ENCODE data around the gene VSTM2B. TPM values are rescaled to one million over a fixed set of nuclear protein-coding genes. Genes with fewer than 3 reads are reported as not detected.
"Not testable (repeated sequence)": the region's sequence is repeated elsewhere in the genome, so short reads cannot be mapped to it uniquely, and the experiment has no call there.

The VSTM2B gene
- total RNA-seq, 1 experiment from 2014 or later = not detected

GRCh38 chr19:29554149-29554548 lies 28.4 kb downstream of the VSTM2B start:
- no peak overlapping the region for H3K27ac ChIP-seq
- no peak for DNase-seq (ENCODE audit: low read depth in 1 of 2, low spot score in 2 of 2)
- no peaks in the 10 kb centered on the region for H3K27me3 ChIP-seq (replicated peaks)

GRCh38 chr19:29559110-29559509 lies 33.3 kb downstream of the VSTM2B start:
- not testable (repeated sequence) for H3K4me1 ChIP-seq (replicated peaks); H3K36me3 ChIP-seq; H3K4me3 ChIP-seq; H3K27me3 ChIP-seq (replicated peaks); H3K9me3 ChIP-seq (replicated peaks); H3K27ac ChIP-seq; DNase-seq (ENCODE audit: low read depth in 1 of 2, low spot score in 2 of 2)

More at GRCh38 chr19:29554149-29554548, 28.4 kb downstream of the VSTM2B start:
- Histone ChIP-seq H3K4me1 (replicated peaks) (no peaks in the 10 kb centered on the region), H3K36me3 (no peaks in the 10 kb centered on the region), H3K9me3 (replicated peaks) (no peaks in the 10 kb centered on the region), H3K4me3 (no peak overlapping the region)

GRCh38 chr19:29559743-29560142 lies 33.9 kb downstream of the VSTM2B start:
- DNase-seq (ENCODE audit: low read depth in 1 of 2, low spot score in 2 of 2) = peak in 1 of 2 experiments; percentile 19

GRCh38 chr19:29560313-29561075 lies 34.7 kb downstream of the VSTM2B start:
- peak in 1 of 2 experiments; percentile 24 for DNase-seq (ENCODE audit: low read depth in 1 of 2, low spot score in 2 of 2)
- Histone ChIP-seq H3K4me3 (no peak overlapping the region), H3K9me3 (replicated peaks) (no peaks in the 10 kb centered on the region), H3K4me1 (replicated peaks) (no peaks in the 10 kb centered on the region), H3K27me3 (replicated peaks) (no peaks in the 10 kb centered on the region), H3K36me3 (no peaks in the 10 kb centered on the region), H3K27ac (no peak overlapping the region)

More at GRCh38 chr19:29559743-29560142, 33.9 kb downstream of the VSTM2B start:
- Histone ChIP-seq H3K27me3 (replicated peaks) (no peaks in the 10 kb centered on the region), H3K4me1 (replicated peaks) (no peaks in the 10 kb centered on the region), H3K27ac (no peak overlapping the region), H3K4me3 (no peak overlapping the region), H3K9me3 (replicated peaks) (no peaks in the 10 kb centered on the region), H3K36me3 (no peaks in the 10 kb centered on the region)

GRCh38 chr19:29561601-29562000 lies 35.8 kb downstream of the VSTM2B start:
- no peaks in the 10 kb centered on the region for H3K4me1 ChIP-seq (replicated peaks)
- no peaks in the 10 kb centered on the region for H3K9me3 ChIP-seq (replicated peaks)
- no peaks in the 10 kb centered on the region for H3K27me3 ChIP-seq (replicated peaks)
- H3K27ac ChIP-seq = no peak overlapping the region
- no peak overlapping the region for H3K4me3 ChIP-seq
- DNase-seq (ENCODE audit: low read depth in 1 of 2, low spot score in 2 of 2) = peak in 1 of 2 experiments; percentile 20
- H3K36me3 ChIP-seq = no peaks in the 10 kb centered on the region

- no peaks in the 10 kb centered on the region for H3K36me3 ChIP-seq
- no peaks in the 10 kb centered on the region for H3K9me3 ChIP-seq (replicated peaks)
- H3K27ac ChIP-seq = no peak overlapping the region
- H3K4me3 ChIP-seq = no peak overlapping the region
- H3K27me3 ChIP-seq (replicated peaks) = no peaks in the 10 kb centered on the region
- DNase-seq (ENCODE audit: low read depth in 1 of 2, low spot score in 2 of 2) = peak in 1 of 2 experiments; percentile 32
- no peaks in the 10 kb centered on the region for H3K4me1 ChIP-seq (replicated peaks)
Measured at GRCh38 chr19:29562299-29563297, 36.8 kb downstream of the VSTM2B start.

- H3K4me1 ChIP-seq (replicated peaks) = no peaks in the 10 kb centered on the region
- H3K36me3 ChIP-seq = no peaks in the 10 kb centered on the region
- no peak overlapping the region for H3K4me3 ChIP-seq
- peak in 1 of 2 experiments; percentile 29 for DNase-seq (ENCODE audit: low read depth in 1 of 2, low spot score in 2 of 2)
- H3K9me3 ChIP-seq (replicated peaks) = no peaks in the 10 kb centered on the region
- H3K27ac ChIP-seq = no peak overlapping the region
- H3K27me3 ChIP-seq (replicated peaks) = no peaks in the 10 kb centered on the region
Measured at GRCh38 chr19:29563486-29564101, 37.8 kb downstream of the VSTM2B start.

- no peak overlapping the region for H3K4me3 ChIP-seq
- peak in 1 of 2 experiments; percentile 25 for DNase-seq (ENCODE audit: low read depth in 1 of 2, low spot score in 2 of 2)
- H3K27ac ChIP-seq = no peak overlapping the region
Measured at GRCh38 chr19:29564574-29565005, 38.8 kb downstream of the VSTM2B start.

GRCh38 chr19:29565171-29565570 lies 39.4 kb downstream of the VSTM2B start:
- Histone ChIP-seq H3K4me3 (no peak overlapping the region), H3K27me3 (replicated peaks) (no peaks in the 10 kb centered on the region), H3K36me3 (no peaks in the 10 kb centered on the region), H3K27ac (no peak overlapping the region), H3K9me3 (replicated peaks) (no peaks in the 10 kb centered on the region), H3K4me1 (replicated peaks) (no peaks in the 10 kb centered on the region)
- DNase-seq (ENCODE audit: low read depth in 1 of 2, low spot score in 2 of 2) = peak in 1 of 2 experiments; percentile 30

More at GRCh38 chr19:29564574-29565005, 38.8 kb downstream of the VSTM2B start:
- H3K36me3 ChIP-seq = no peaks in the 10 kb centered on the region
- H3K4me1 ChIP-seq (replicated peaks) = no peaks in the 10 kb centered on the region
- H3K9me3 ChIP-seq (replicated peaks) = no peaks in the 10 kb centered on the region
- H3K27me3 ChIP-seq (replicated peaks) = no peaks in the 10 kb centered on the region

GRCh38 chr19:29566496-29567054 lies 40.8 kb downstream of the VSTM2B start:
- Histone ChIP-seq H3K4me1 (replicated peaks) (no peaks in the 10 kb centered on the region), H3K9me3 (replicated peaks) (no peaks in the 10 kb centered on the region), H3K27ac (no peak overlapping the region), H3K4me3 (no peak overlapping the region), H3K36me3 (no peaks in the 10 kb centered on the region), H3K27me3 (replicated peaks) (no peaks in the 10 kb centered on the region)
- no peak for DNase-seq (ENCODE audit: low read depth in 1 of 2, low spot score in 2 of 2)

GRCh38 chr19:29567366-29567915 lies 41.6 kb downstream of the VSTM2B start:
- no peak overlapping the region for H3K27ac ChIP-seq
- H3K27me3 ChIP-seq (replicated peaks) = no peaks in the 10 kb centered on the region
- no peaks in the 10 kb centered on the region for H3K4me1 ChIP-seq (replicated peaks)
- DNase-seq (ENCODE audit: low read depth in 1 of 2, low spot score in 2 of 2) = peak in 1 of 2 experiments; percentile 21
- H3K9me3 ChIP-seq (replicated peaks) = no peaks in the 10 kb centered on the region
- no peaks in the 10 kb centered on the region for H3K36me3 ChIP-seq
- H3K4me3 ChIP-seq = no peak overlapping the region

GRCh38 chr19:29568036-29569025 lies 42.5 kb downstream of the VSTM2B start:
- Histone ChIP-seq H3K4me1 (replicated peaks) (no peaks in the 10 kb centered on the region), H3K36me3 (no peaks in the 10 kb centered on the region), H3K4me3 (no peak overlapping the region), H3K27me3 (replicated peaks) (peaks cover 4% of the 10 kb centered on the region), H3K27ac (no peak overlapping the region), H3K9me3 (replicated peaks) (no peaks in the 10 kb centered on the region)
- DNase-seq (ENCODE audit: low read depth in 1 of 2, low spot score in 2 of 2) = no peak
